ACHN (cell line): ENCODE data around the gene TXNRD2.

ENCODE experiments used
- DNase-seq: peaks from one replicate; pipeline ENCODE4 v3.0.0-alpha.2; 2015
- in situ Hi-C: cut with HindIII; loops from 2 replicates; pipeline ENCODE4 v1.10.0; 2017; ENCODE audit warnings: low sequenced_read_pairs, low pct_ligation_motif_present, low pct_unique_long_range_greater_than_20kb

TXNRD2 gene

GRCh38 chr22:19874307-19875060, 67.1 kb downstream of the TXNRD2 start:
- DNase-seq, result no peak
- in situ Hi-C loops, result no loop called here

DNA sequence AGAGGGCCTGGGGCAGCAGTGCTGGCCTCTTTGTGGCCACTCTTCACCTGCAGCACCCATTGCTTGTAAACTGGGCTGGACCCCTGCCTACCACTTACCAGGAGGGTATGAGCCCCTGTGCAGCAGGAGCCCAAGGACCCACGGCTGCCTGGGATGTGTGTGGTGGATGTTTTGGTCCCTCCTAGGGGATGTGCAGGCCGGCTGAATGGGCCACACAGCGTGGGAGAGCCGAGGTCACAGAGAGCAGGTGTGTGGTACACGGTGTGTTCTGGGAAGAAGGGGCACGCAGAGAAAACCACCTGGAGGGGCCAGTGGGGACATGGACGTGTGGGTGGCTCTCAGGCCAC, 67.7 kb downstream of the TXNRD2 start:
- in situ Hi-C loops, result no loop called here
- no peak for DNase-seq

GRCh38 chr22:19873138-19873959, 68.3 kb downstream of the TXNRD2 start:
- in situ Hi-C loops, result no loop called here
- DNase-seq, result no peak

DNA sequence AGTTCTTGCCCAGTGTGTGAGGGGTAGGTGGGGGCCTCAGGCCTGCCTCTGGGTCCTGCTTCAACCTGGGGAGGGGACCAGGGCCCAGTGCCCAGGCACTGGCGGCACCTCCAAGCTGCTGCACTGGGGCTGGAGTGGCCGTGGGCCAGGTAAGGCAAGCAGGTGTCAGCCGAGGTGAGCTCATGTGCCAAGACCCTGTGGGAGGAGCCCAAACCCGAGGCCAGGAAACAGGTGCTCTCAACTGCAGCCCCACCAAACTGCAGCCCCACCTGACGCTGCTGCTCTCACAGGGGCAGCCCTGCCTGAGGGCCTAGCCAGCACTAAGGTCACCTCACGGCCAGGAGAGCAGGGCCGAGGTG, 68.9 kb downstream of the TXNRD2 start:
- DNase-seq, result no peak
- in situ Hi-C loops, result no loop called here

DNA sequence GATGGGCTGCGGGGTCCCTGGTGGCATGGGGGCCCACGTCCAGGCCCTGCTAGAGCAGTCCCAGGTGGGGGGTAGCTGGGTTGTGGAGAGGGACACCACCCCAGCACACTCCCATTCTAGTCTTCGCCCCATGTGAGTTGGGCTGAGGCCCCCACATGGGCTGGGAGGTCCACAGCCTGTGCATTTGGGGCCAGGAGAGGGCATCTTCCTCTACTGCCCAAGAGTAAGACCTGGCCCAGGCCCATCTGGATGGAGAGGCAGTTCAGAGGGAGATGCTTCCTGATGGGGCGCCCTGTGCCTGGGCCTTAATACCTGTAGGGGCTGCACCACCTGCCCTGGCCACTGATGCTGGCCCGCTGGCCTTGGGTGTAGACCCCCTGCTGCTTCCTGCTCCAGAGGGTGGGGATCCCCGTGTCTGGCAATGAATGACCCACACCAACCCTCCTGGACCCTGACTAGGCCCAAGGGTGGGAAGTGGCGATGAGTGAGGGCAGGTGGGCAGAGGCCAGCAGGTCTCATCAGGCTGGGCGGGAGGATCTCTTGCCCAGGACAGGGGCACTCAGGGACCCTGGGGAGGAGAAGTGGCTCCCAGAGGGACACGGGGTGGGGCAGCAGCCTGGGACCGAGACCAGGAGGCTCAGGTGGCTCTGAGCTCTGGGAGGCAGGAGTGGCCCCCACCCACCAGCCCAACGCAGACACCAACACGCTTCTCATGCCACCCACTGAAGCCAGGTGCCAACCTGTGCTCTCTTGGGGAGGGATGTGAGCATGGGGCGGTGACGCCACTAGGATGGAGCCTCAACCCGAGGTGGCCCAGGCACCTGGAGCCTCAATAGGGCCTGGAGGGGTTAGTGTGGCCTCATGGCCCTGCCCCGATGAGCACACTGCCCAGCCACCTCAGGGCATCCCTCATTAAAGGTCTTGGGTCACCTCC, 69.5 kb downstream of the TXNRD2 start:
- no peak for DNase-seq
- in situ Hi-C loops, result no loop called here

GRCh38 chr22:19871023-19871844, 70.4 kb downstream of the TXNRD2 start:
- in situ Hi-C loops, result no loop called here
- no peak for DNase-seq

- DNase-seq, result no peak
- in situ Hi-C loops, result no loop called here
Observed at GRCh38 chr22:19870153-19871022, 71.2 kb downstream of the TXNRD2 start.

DNA sequence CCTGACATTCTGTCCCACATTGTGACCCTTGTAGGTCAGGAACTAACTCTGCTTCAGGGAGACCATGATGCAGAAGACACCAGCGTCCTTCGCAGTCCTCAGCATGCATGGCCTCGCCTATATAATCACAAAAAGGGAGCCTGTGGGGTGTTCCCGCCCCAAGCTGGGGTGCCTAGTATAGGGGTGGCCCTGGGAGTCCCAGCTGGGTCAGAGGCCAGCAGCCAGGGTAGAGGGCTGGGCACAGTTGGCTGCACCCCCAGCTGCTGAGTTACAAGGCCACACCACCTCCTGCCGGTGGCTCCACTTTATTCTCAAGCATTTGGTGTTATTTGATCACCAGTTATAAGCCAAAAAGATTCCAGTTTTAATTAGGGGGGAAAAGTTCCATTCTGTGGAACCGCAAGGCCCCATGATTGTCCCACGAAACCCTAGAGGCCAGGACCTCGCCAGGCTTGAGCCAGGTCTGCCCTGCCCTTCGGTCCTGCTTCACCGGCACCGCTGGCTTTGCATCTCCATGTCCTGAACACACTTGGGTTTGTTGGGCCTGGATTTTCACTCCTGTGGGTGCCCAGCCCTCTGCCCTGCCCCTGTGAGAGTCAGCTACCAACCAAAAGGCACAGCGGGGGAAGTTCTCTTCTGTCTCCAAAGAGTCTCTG, 72.0 kb downstream of the TXNRD2 start:
- DNase-seq, result no peak
- in situ Hi-C loops, result no loop called here

DNA sequence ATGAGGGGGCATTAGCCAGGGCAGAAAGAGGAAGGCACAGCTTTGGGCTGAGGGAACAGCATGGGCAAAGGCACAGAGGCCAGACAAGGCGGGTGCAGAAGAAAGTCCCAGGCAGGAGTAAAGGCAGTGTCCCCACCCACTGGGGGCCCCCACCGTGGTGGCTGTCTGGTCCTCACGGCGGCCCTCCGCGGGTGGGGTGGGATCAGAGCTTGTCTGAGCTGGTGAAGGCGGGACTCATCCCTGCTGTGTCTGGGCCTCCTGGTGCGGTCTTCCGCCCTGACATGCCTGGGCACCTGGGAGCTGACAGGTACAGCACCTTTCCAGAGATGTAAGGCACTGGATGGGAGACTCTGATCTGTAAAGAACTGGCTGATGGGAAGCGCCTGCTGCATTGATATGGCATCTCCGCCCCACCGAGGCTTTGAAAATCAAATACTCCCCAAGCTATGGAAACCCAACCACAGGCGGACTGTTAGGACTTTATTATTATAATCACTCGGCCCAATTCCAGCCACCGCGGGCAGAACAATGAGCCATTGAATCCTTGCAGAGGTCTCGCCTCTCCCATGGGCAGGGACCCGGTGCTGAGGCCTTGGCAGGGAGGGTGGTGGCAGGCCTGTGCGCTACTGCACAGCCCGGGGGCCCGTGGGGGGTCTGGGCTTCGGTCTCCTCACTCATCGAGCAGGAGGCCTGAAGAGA, 72.7 kb downstream of the TXNRD2 start:
- in situ Hi-C loops, result no loop called here
- DNase-seq, result no peak

- no peak for DNase-seq
- in situ Hi-C loops, result no loop called here
Observed at GRCh38 chr22:19868333-19868732, 73.3 kb downstream of the TXNRD2 start.

DNA sequence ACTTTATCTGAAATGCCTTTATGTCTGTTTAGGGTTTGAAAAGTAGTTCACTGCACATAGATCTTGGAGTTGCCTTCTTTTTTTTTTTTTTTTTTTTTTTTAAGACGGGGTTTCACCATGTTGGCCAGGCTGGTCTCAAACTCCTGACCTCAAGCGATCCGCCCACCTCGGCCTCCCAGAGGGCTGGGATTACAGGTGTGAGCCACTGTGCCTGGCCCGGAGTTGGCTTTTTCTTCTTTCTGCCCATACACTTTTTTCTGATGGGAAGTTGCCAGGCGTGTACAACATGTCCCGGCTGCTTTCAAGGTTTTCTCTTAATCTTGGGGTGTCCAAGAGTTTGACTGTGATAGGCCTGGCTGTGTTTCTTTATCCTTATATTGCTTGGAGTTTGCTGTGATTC, 74.0 kb downstream of the TXNRD2 start:
- in situ Hi-C loops, result no loop called here
- no peak for DNase-seq

DNA sequence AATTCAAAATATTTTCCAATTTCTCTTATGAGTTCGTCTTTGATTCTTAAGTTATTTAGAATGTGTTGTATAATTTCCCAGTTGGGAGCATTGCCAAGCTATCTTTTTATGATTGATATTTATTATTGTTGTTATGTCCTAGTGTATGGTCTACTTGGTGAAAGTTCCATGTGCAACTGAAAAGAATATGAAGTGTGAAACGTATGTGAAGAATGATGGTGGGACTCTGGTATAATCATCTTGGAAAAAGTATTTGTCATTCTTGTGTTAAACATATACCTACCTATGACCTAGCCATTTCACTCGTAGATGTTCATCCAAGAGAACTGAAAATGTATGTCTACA, 75.0 kb downstream of the TXNRD2 start:
- in situ Hi-C loops, result no loop called here
- no peak for DNase-seq

DNA sequence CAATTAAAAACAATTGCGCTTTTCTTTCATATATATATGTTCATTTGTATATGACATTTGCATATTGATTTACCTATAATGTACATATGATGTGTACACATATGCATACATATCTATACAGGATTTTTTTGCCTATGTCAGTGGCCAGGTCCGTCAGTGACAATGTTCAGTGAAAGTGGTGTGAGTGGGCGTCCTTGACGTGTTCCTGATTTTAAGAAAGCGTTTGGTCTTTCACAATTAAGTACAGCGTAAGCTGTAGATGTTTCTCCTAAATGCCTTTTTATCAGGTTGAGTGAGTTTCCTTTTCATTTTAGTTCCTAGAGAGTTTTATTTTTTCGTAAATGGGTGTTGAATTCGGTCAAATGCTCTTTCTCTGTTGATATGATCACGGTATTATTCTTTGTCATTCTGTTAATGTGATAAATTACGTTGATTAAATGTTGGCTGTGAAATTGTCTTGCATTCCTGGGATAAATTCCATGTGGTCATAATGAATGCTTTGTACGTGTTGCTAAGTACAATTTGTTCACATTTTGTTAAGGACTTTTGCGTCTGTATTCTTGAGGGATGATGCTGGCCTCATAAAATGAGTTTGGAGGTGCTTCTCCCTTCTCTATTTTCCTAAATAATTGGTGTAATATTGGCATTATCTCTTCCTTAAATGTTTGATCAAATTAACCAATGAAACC, 76.3 kb downstream of the TXNRD2 start:
- no peak for DNase-seq
- in situ Hi-C loops, result no loop called here

GRCh38 chr22:19864538-19865106, 77.0 kb downstream of the TXNRD2 start:
- in situ Hi-C loops, result no loop called here
- no peak for DNase-seq

GRCh38 chr22:19863571-19863970, 78.0 kb downstream of the TXNRD2 start:
- no peak for DNase-seq
- in situ Hi-C loops, result no loop called here
